MCF 10A (cell line): ENCODE data around the gene RAC2. TPM values are rescaled to one million over a fixed set of nuclear protein-coding genes. Genes with fewer than 3 reads are reported as not detected.

Source experiments
- BruUV-seq: library from RNA; stranded (reverse); fragments of 400-500 nt; replicated peaks from 2 replicates; lab custom pipeline; 2021; lab: Mats Ljungman, UMichigan
- CTCF ChIA-PET: fragments of 300-600 bp; sonication (Branson Sonifier 250); formaldehyde crosslinking; extraction: SDS; loops from one replicate; lab custom pipeline; 2021; ENCODE audit warnings: antibody characterized with exemption, inconsistent platforms; lab: Yijun Ruan, JAX
- POLR2A ChIA-PET: fragments of 300-600, 350-650 bp; sonication (Branson Sonifier 250); formaldehyde crosslinking; extraction: SDS; loops from one replicate; lab custom pipeline; 2020; ENCODE audit warnings: antibody characterized with exemption, inconsistent platforms; lab: Yijun Ruan, JAX
- DNase-seq: peaks from one replicate; pipeline ENCODE4 v3.0.0-alpha.2; 2018; ENCODE audit not compliant: unreplicated experiment
- H3K27ac Mint-ChIP-seq: one replicate; pipeline ENCODE4 v1.8.0; 2022; ENCODE audit warnings: mild to moderate bottlenecking, low read depth, mixed read lengths; ENCODE audit not compliant: unreplicated experiment
- H3K27me3 Mint-ChIP-seq: one replicate; pipeline ENCODE4 v1.8.0; 2022; ENCODE audit warnings: mixed read lengths; ENCODE audit not compliant: insufficient read depth, unreplicated experiment
- H3K36me3 Mint-ChIP-seq: one replicate; pipeline ENCODE4 v1.8.0; 2022; ENCODE audit warnings: mild to moderate bottlenecking, moderate library complexity, mixed read lengths; ENCODE audit not compliant: insufficient read depth, unreplicated experiment
- H3K4me1 Mint-ChIP-seq: one replicate; pipeline ENCODE4 v1.8.0; 2022; ENCODE audit warnings: mixed read lengths; ENCODE audit not compliant: insufficient read depth, unreplicated experiment
- H3K4me3 Mint-ChIP-seq: one replicate; pipeline ENCODE4 v1.8.0; 2022; ENCODE audit warnings: mild to moderate bottlenecking, moderate library complexity, mixed read lengths; ENCODE audit not compliant: unreplicated experiment
- H3K9me3 Mint-ChIP-seq: one replicate; pipeline ENCODE4 v1.8.0; 2022; ENCODE audit warnings: mixed read lengths; ENCODE audit not compliant: unreplicated experiment
- intact Hi-C: fragments of 100-400 bp; cut with micrococcal nuclease; formaldehyde crosslinking; loops from 2 replicates; pipeline ENCODE4 v1.14.1; 2022
- total RNA-seq: library from RNA; stranded (reverse); gene quantifications from 2 replicates; pipeline ENCODE4 v1.2.3, GENCODE V29; 2022
- TF ChIP-seq, protein P1 (sequence below): fragments of 200-600 bp; IDR thresholded peaks from one replicate; pipeline ENCODE4 v1.8.0; 2022; ENCODE audit warnings: antibody characterized with exemption, mild to moderate bottlenecking; ENCODE audit not compliant: unreplicated experiment

The RAC2 gene
- total RNA-seq, 1 experiment from 2014 or later, result 42.4 TPM

DNA sequence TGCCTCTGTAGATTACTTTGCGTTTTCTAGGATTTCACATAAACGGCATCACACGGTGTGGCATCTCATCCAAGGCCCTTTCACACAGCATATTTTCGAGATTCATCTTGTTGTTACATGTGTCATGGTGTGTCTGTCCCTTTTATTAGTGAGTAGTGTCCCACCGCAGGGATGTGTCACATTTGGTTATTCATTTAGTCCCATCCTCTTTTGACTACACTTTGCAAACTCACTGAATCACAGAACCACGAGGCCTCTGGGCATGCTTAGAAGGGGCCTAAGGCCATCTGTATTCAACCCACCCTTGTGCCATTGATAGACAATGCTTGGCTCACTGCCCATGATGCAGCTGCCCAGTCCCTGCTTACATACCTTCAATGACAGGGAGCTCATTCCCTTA, 4.2 kb upstream of the RAC2 start:
- TF ChIP-seq, protein P1, sequence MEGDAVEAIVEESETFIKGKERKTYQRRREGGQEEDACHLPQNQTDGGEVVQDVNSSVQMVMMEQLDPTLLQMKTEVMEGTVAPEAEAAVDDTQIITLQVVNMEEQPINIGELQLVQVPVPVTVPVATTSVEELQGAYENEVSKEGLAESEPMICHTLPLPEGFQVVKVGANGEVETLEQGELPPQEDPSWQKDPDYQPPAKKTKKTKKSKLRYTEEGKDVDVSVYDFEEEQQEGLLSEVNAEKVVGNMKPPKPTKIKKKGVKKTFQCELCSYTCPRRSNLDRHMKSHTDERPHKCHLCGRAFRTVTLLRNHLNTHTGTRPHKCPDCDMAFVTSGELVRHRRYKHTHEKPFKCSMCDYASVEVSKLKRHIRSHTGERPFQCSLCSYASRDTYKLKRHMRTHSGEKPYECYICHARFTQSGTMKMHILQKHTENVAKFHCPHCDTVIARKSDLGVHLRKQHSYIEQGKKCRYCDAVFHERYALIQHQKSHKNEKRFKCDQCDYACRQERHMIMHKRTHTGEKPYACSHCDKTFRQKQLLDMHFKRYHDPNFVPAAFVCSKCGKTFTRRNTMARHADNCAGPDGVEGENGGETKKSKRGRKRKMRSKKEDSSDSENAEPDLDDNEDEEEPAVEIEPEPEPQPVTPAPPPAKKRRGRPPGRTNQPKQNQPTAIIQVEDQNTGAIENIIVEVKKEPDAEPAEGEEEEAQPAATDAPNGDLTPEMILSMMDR, result no peak
- no peak overlapping the region for H3K27ac Mint-ChIP-seq
- ChIA-PET CTCF (interaction anchor here (0.5 to 6.5 kb wide), 4 partner anchors 12 to 492 kb away, joined by 3 to 62 read pairs (median 3); no protein-coding TSS in a partner anchor), POLR2A (interaction anchor here (0.6 kb wide), 1 partner anchor 11 kb away, joined by 3 read pairs; no protein-coding TSS in a partner anchor)
- intact Hi-C loops, result no loop called here
- no TSS peak for BruUV-seq
- no peaks in the 10 kb centered on the region for H3K27me3 Mint-ChIP-seq
- no peaks in the 10 kb centered on the region for H3K36me3 Mint-ChIP-seq
- H3K4me3 Mint-ChIP-seq, result no peak overlapping the region
- H3K9me3 Mint-ChIP-seq, result no peaks in the 10 kb centered on the region
- no peak for DNase-seq
- H3K4me1 Mint-ChIP-seq, result peaks cover 11% of the 10 kb centered on the region

- intact Hi-C loops, result no loop called here
- Mint-ChIP-seq H3K27ac (no peak overlapping the region), H3K36me3 (no peaks in the 10 kb centered on the region), H3K4me3 (no peak overlapping the region), H3K9me3 (no peaks in the 10 kb centered on the region), H3K4me1 (peaks cover 13% of the 10 kb centered on the region), H3K27me3 (no peaks in the 10 kb centered on the region)
- CTCF ChIA-PET, result interaction anchor here (1.3 to 6.5 kb wide), 2 partner anchors 14 to 186 kb away, joined by 5 to 62 read pairs; no protein-coding TSS in a partner anchor
- POLR2A ChIA-PET, result interaction anchor here (1.3 kb wide), 1 partner anchor 48 kb away, joined by 3 read pairs; no protein-coding TSS in a partner anchor
- TF ChIP-seq, protein P1, result no peak
- no TSS peak for BruUV-seq
- no peak for DNase-seq
Measured at GRCh38 chr22:37245740-37246139, 1.7 kb upstream of the RAC2 start.

DNA sequence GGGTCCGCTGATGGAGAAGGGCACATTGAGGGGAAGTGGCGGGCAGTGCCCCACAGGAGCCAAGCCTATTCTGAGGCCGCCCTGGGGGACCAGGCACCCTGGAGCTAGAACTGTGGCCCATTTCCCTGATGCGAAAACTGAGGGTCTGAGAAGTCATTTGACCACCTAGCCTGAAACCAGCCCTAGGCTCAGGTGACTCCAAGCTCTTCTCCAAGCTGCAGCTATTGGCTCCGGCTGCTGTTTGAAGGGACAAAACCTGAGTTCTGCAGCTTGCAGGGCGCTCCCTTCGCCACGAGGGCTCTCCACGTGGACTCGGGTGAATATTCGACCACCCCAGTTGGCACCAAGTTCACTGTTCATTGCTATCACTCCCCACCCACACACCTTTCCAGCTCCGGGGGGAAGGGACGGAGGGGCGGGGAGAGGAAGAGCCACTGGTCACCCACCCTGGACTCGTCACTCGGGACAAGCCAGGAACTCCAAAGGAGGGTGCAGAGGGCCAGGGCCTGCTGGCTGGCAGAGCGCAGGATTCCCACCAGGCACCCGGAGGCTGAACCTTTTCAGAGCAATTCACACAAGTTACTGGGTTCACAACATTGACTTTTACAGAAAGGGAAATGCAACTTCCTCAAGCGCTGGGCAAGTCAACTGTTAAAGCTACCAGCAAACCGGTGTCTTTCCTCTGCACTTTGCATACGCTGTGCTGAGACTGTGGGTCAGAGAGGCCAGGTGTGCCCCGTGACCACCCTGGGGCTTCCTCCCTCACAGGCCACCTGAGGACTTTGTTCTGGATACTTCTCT, 1.1 kb upstream of the RAC2 start:
- ChIA-PET POLR2A (interaction anchor here (1.1 to 3.0 kb wide), 4 partner anchors 8 to 47 kb away, joined by 3 to 27 read pairs (median 5); no protein-coding TSS in a partner anchor), CTCF (interaction anchor here (0.6 to 6.5 kb wide), 3 partner anchors 15 to 186 kb away, joined by 5 to 62 read pairs (median 5); no protein-coding TSS in a partner anchor)
- no peak overlapping the region for H3K27ac Mint-ChIP-seq
- BruUV-seq, result no TSS peak
- no peaks in the 10 kb centered on the region for H3K9me3 Mint-ChIP-seq
- DNase-seq, result no peak
- H3K36me3 Mint-ChIP-seq, result no peaks in the 10 kb centered on the region
- TF ChIP-seq, protein P1, result no peak
- no peak overlapping the region for H3K4me3 Mint-ChIP-seq
- intact Hi-C loops, result no loop called here
- H3K4me1 Mint-ChIP-seq, result peaks cover 13% of the 10 kb centered on the region
- H3K27me3 Mint-ChIP-seq, result no peaks in the 10 kb centered on the region

- intact Hi-C loops, result no loop called here
- Mint-ChIP-seq H3K9me3 (no peaks in the 10 kb centered on the region), H3K4me3 (peak overlapping the region; percentile 80), H3K27ac (peak overlapping the region; percentile 35), H3K36me3 (no peaks in the 10 kb centered on the region), H3K4me1 (peaks cover 13% of the 10 kb centered on the region), H3K27me3 (no peaks in the 10 kb centered on the region)
- no TSS peak for BruUV-seq
- ChIA-PET POLR2A (interaction anchor here (0.5 to 3.0 kb wide), 6 partner anchors 10 to 498 kb away, joined by 3 to 27 read pairs (median 4); no protein-coding TSS in a partner anchor), CTCF (interaction anchor here (0.6 to 6.5 kb wide), 7 partner anchors 17 to 461 kb away, joined by 3 to 62 read pairs (median 4); no protein-coding TSS in a partner anchor)
- TF ChIP-seq, protein P1, result no peak
- no peak for DNase-seq
Measured at GRCh38 chr22:37243402-37244113, 511 bp downstream of the RAC2 start.
